ENCODE data around the gene MOB4. TPM values are rescaled to one million over a fixed set of nuclear protein-coding genes. Genes with fewer than 3 reads are reported as not detected.
A peak's percentile ranks its signal among the peaks of the same experiment; 100 is the strongest.
"Not testable (repeated sequence)": the region's sequence is repeated elsewhere in the genome, so short reads cannot be mapped to it uniquely, and the experiment has no call there.

MOB4 gene
- total RNA-seq (10 to 100 TPM; 24.9 to 36.1 TPM), polyA plus RNA-seq (10 to 100 TPM; 24.0 to 25.8 TPM)
- long read RNA-seq, donor 1, transcript MOB4-202 (8 exons, 3,986 nt), result major isoform, 44 of 62 reads
- long read RNA-seq, donor 1, partial matches to known transcripts, result 4 of 62 reads
- long read RNA-seq, donor 1, other reads (novel, unspliced or antisense), result 11 of 62 reads
- long read RNA-seq, donor 2, transcript MOB4-202 (8 exons, 3,986 nt), result major isoform, 16 of 20 reads
- long read RNA-seq, donor 2, partial matches to known transcripts, result 0 of 20 reads
- long read RNA-seq, donor 2, other reads (novel, unspliced or antisense), result 2 of 20 reads

DNA sequence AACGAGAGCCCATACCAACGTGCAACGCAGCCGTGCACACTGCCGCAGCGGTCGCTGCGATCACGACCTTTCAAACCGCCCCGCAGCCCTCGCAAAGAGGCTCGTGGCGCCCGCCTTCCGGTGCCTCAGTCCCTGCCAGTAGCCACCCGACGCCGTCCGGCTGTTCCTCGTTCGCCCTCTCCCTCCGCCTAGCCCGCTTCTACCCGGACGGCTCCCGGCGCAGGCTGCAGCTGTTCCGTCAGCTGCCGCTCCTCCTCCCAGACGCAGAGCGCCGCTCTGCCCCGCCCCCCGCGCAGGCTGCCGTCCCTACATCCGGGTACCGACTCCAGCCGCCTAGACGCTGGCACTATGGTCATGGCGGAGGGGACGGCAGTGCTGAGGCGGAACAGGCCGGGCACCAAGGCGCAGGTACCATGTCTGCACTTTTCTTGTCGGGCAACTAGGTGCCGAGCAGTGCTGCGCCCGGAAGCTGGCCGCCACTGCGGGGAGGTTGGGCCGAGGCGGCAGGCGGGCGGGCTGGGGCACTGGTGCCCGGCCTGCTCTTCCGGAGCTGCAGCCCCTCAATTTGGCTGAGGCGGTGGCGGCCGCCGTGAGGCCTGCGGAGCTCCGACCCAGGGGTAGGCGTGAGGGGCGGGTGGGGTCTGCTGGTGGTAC, at the start of gene MOB4:
TSS of gene MOB4 (plus strand) at position 328 of the 654 bp plus-strand sequence. CDS start at position 349, 21 bp downstream.
- H3K4me1 ChIP-seq (ENCODE audit: control insufficient read depth in 1 of 2, insufficient read depth in 2 of 2, low read length in 2 of 2), result no peaks in the 10 kb centered on the region
- WGBS, 2 donors, result 0% methylated on average over 57 to 66 of the region's 66 CpGs

DNA sequence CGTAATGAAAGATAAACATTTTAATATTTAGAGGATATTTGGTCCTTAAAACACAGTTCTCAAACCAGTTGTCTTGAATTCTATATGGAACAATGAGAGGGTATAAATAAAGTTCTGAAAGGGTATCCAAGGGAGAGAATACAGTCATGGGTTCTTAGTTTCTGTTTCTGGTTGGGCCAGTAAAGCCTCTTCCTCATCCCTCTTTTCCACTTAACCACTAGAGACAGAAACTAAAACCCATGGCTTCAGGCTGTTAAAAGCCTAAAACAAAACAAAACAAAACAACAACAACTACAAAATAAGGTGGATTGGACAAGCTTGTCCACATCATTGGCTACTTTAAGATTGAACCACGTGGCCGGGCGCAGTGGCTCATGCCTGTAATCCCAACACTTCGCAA, 43.7 kb upstream of the MOB4 start:
- Histone ChIP-seq H3K4me1 (ENCODE audit: control insufficient read depth in 1 of 2, insufficient read depth in 2 of 2, low read length in 2 of 2) (no peaks in the 10 kb centered on the region), H3K9me3 (ENCODE audit: control insufficient read depth, low read length) (no peaks in the 10 kb centered on the region), H3K27me3 (ENCODE audit: control insufficient read depth in 1 of 2, insufficient read depth in 2 of 2, low read length in 1 of 2) (no peaks in the 10 kb centered on the region), H3K27ac (ENCODE audit: low read depth in 1 of 2, low read length in 2 of 2) (no peak overlapping the region), H3K36me3 (ENCODE audit: control insufficient read depth in 1 of 2, insufficient read depth in 2 of 2, low read length in 1 of 2) (no peaks in the 10 kb centered on the region), H3K4me3 (ENCODE audit: low read length in 2 of 2) (no peak overlapping the region)
- ATAC-seq (ENCODE audit: low FRiP score), result no peak
- intact Hi-C loops (cut with DNase I), result loop anchor here in 1 of 2 donors (10.0 kb wide), 1 partner anchor 57 kb away; no protein-coding TSS in a partner anchor
- 95 to 96% methylated on average over 5 of the region's 5 CpGs for WGBS, 2 donors
- no peak for DNase-seq

More for the DNA sequence above, at the start of gene MOB4:
- Histone ChIP-seq H3K27ac (ENCODE audit: low read depth in 1 of 2, low read length in 2 of 2) (peak within 1 kb of the TSS; percentile 84 to 94), H3K36me3 (ENCODE audit: control insufficient read depth in 1 of 2, insufficient read depth in 2 of 2, low read length in 1 of 2) (no peaks in the 10 kb centered on the region), H3K4me3 (ENCODE audit: low read length in 2 of 2) (peak within 1 kb of the TSS; percentile 67 to 75), H3K9me3 (ENCODE audit: control insufficient read depth, low read length) (no peaks in the 10 kb centered on the region), H3K27me3 (ENCODE audit: control insufficient read depth in 1 of 2, insufficient read depth in 2 of 2, low read length in 1 of 2) (no peaks in the 10 kb centered on the region)
- intact Hi-C loops (cut with DNase I), result loop anchor here in 1 of 2 donors (1.0 to 10.0 kb wide), 2 partner anchors 16 to 259 kb away; partner anchors contain the start of gene HSPE1
- DNase-seq, result peak; percentile 97 to 99
- peak; percentile 100 for ATAC-seq (ENCODE audit: low FRiP score)

DNA sequence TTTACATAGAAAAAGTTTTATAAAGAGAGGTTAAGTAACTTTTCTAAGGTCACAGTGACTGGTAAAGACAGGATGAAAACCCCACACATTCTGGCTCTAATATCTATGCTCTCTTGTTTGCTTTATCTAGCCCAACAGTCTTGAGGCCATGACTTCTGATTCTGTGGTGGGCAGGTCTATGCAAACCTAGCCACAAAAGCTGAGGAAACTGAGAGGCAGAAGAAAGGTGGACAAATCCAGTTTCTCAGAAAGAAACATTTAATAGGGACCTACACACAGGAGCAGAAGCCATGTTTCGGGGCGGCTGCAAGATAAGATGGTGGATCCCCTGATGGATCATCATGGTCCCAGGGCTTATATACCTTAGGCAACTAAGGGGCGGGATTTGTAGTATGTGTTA, 38.1 kb upstream of the MOB4 start:
- 97% methylated on average over 3 of the region's 3 CpGs for WGBS, 2 donors
- no peaks in the 10 kb centered on the region for H3K4me1 ChIP-seq (ENCODE audit: control insufficient read depth in 1 of 2, insufficient read depth in 2 of 2, low read length in 2 of 2)
- no peaks in the 10 kb centered on the region for H3K36me3 ChIP-seq (ENCODE audit: control insufficient read depth in 1 of 2, insufficient read depth in 2 of 2, low read length in 1 of 2)
- no peak overlapping the region for H3K4me3 ChIP-seq (ENCODE audit: low read length in 2 of 2)
- no peaks in the 10 kb centered on the region for H3K9me3 ChIP-seq (ENCODE audit: control insufficient read depth, low read length)
- H3K27ac ChIP-seq (ENCODE audit: low read depth in 1 of 2, low read length in 2 of 2), result no peak overlapping the region
- no peaks in the 10 kb centered on the region for H3K27me3 ChIP-seq (ENCODE audit: control insufficient read depth in 1 of 2, insufficient read depth in 2 of 2, low read length in 1 of 2)
- ATAC-seq (ENCODE audit: low FRiP score) (no peak), DNase-seq (no peak)
- intact Hi-C loops (cut with DNase I), result loop anchor here in 1 of 2 donors (10.0 kb wide), 1 partner anchor 63 kb away; no protein-coding TSS in a partner anchor

DNA sequence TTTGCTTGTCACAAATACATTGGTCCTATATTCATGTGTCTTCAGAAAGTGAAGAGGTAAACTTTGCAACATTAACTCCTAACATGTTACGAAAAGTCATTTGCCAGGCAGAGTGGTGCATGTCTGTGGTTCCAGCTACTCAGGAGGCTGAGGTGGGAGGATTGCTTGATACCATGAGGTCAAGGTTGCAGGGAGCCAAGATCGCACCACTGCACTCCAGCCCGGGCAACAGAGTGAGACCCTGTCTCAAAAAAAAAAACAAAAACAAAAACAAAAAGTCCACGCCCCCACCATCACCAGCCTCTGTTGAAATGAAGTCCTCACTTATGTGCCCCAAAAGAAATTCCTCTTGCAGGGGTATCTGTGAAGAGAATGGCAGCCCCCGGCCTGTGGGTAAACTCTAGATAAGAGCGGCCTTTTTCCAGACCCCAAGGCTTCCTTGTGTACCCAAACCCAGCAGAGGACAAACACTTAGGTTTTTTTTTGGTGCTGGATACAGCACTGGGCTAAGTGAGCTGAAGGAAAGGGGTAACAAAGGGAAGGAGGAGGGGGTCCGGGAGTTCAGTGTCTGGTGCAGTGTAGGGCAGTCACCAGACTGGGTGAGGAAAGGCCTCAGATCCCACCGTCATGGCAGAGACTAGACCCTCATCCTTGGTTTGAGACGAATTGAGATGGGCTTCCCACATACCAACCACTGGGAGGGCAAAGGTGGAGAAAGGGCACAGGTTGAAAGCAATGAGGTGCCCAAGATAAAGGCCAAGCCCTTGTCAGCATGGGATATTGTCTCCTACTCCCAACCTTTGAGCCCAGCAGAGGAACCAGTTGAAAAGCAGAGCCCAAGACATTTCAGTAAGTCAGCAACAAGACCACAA, 35.5 kb upstream of the MOB4 start:
- H3K9me3 ChIP-seq (ENCODE audit: control insufficient read depth, low read length), result no peaks in the 10 kb centered on the region
- intact Hi-C loops (cut with DNase I), result no loop called here
- ATAC-seq (ENCODE audit: low FRiP score) (no peak), DNase-seq (no peak)
- no peaks in the 10 kb centered on the region for H3K4me1 ChIP-seq (ENCODE audit: control insufficient read depth in 1 of 2, insufficient read depth in 2 of 2, low read length in 2 of 2)
- no peaks in the 10 kb centered on the region for H3K27me3 ChIP-seq (ENCODE audit: control insufficient read depth in 1 of 2, insufficient read depth in 2 of 2, low read length in 1 of 2)
- H3K36me3 ChIP-seq (ENCODE audit: control insufficient read depth in 1 of 2, insufficient read depth in 2 of 2, low read length in 1 of 2), result no peaks in the 10 kb centered on the region
- no peak overlapping the region for H3K27ac ChIP-seq (ENCODE audit: low read depth in 1 of 2, low read length in 2 of 2)
- WGBS, 2 donors, result 86 to 94% methylated on average over 9 of the region's 9 CpGs
- H3K4me3 ChIP-seq (ENCODE audit: low read length in 2 of 2), result no peak overlapping the region

DNA sequence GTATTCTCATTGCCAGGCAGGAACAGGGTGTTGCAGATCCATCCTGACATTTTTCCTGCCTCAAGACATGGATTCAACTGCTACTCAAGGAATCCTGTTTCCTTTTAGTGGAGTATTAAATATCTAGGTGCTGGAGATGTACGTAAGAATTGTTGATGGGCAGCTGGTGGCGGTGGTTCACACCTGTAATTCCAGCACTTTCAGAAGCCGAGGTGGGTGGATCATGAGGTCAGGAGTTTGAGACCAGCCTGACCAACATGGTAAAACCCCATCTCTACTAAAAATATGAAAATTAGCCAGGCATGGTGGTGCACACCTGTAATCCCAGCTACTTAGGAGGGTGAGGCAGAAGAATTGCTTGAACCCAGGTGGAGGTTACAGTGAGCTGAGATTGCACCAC, 31.6 kb upstream of the MOB4 start:
- H3K4me1 ChIP-seq (ENCODE audit: control insufficient read depth in 1 of 2, insufficient read depth in 2 of 2, low read length in 2 of 2); H3K27me3 ChIP-seq (ENCODE audit: control insufficient read depth in 1 of 2, insufficient read depth in 2 of 2, low read length in 1 of 2); H3K4me3 ChIP-seq (ENCODE audit: low read length in 2 of 2); DNase-seq; ATAC-seq (ENCODE audit: low FRiP score); H3K9me3 ChIP-seq (ENCODE audit: control insufficient read depth, low read length); H3K36me3 ChIP-seq (ENCODE audit: control insufficient read depth in 1 of 2, insufficient read depth in 2 of 2, low read length in 1 of 2); H3K27ac ChIP-seq (ENCODE audit: low read depth in 1 of 2, low read length in 2 of 2); intact Hi-C loops (cut with DNase I): not testable (repeated sequence)
- WGBS, 2 donors, result 96 to 100% methylated on average over 3 of the region's 3 CpGs

DNA sequence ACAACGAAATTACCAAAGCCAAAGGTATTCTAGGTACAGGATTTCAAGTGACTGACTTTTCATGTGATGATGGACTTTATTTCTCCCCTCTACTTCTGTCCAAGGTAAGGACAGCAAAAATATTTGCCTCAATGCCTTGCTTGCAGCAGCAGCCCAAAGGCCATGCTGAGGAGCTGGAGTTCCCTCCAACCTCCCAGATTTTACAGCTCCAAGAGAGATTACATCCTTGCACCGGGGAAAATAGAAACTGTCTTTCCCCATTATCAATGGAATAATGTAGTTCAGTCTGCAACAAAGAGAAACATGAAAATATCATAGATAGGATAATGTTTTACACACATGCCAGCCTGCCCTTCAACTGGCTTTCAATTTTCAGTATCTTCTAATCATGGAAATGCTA, 29.7 kb upstream of the MOB4 start:
- intact Hi-C loops (cut with DNase I), result no loop called here
- ATAC-seq (ENCODE audit: low FRiP score) (no peak), DNase-seq (no peak)
- Histone ChIP-seq H3K4me1 (ENCODE audit: control insufficient read depth in 1 of 2, insufficient read depth in 2 of 2, low read length in 2 of 2) (no peaks in the 10 kb centered on the region), H3K4me3 (ENCODE audit: low read length in 2 of 2) (no peak overlapping the region), H3K27me3 (ENCODE audit: control insufficient read depth in 1 of 2, insufficient read depth in 2 of 2, low read length in 1 of 2) (no peaks in the 10 kb centered on the region), H3K9me3 (ENCODE audit: control insufficient read depth, low read length) (no peaks in the 10 kb centered on the region), H3K36me3 (ENCODE audit: control insufficient read depth in 1 of 2, insufficient read depth in 2 of 2, low read length in 1 of 2) (peaks cover 3% of the 10 kb centered on the region in 2 donors), H3K27ac (ENCODE audit: low read depth in 1 of 2, low read length in 2 of 2) (no peak overlapping the region)
- WGBS, 2 donors, result 88 to 95% methylated on average over 2 of the region's 2 CpGs

DNA sequence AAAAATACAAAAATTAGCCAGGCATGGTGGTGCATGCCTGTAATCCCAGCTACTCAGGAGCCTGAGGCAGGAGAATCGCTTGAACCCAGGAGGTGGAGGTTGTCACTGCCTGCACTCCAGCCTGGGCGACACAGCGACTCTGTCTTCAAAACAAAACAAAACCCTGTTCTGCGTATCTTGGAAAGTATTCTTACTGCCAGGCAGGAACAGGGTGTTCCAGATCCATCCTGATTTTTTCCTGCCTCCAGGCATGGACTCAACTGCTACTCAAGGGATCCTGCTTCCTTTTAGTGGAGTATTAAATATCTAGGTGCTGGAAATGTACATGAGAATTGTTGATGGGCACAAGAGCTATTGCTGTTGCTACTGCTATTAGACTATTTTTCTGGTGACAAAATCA, 28.5 kb upstream of the MOB4 start:
- no peak overlapping the region for H3K4me3 ChIP-seq (ENCODE audit: low read length in 2 of 2)
- no peak overlapping the region for H3K27ac ChIP-seq (ENCODE audit: low read depth in 1 of 2, low read length in 2 of 2)
- no peaks in the 10 kb centered on the region for H3K4me1 ChIP-seq (ENCODE audit: control insufficient read depth in 1 of 2, insufficient read depth in 2 of 2, low read length in 2 of 2)
- H3K27me3 ChIP-seq (ENCODE audit: control insufficient read depth in 1 of 2, insufficient read depth in 2 of 2, low read length in 1 of 2), result no peaks in the 10 kb centered on the region
- ATAC-seq (ENCODE audit: low FRiP score) (no peak), DNase-seq (no peak)
- no peaks in the 10 kb centered on the region for H3K9me3 ChIP-seq (ENCODE audit: control insufficient read depth, low read length)
- peaks cover 3% of the 10 kb centered on the region in 2 donors for H3K36me3 ChIP-seq (ENCODE audit: control insufficient read depth in 1 of 2, insufficient read depth in 2 of 2, low read length in 1 of 2)
- intact Hi-C loops (cut with DNase I), result no loop called here
- 48 to 57% methylated on average over 4 of the region's 4 CpGs for WGBS, 2 donors

DNA sequence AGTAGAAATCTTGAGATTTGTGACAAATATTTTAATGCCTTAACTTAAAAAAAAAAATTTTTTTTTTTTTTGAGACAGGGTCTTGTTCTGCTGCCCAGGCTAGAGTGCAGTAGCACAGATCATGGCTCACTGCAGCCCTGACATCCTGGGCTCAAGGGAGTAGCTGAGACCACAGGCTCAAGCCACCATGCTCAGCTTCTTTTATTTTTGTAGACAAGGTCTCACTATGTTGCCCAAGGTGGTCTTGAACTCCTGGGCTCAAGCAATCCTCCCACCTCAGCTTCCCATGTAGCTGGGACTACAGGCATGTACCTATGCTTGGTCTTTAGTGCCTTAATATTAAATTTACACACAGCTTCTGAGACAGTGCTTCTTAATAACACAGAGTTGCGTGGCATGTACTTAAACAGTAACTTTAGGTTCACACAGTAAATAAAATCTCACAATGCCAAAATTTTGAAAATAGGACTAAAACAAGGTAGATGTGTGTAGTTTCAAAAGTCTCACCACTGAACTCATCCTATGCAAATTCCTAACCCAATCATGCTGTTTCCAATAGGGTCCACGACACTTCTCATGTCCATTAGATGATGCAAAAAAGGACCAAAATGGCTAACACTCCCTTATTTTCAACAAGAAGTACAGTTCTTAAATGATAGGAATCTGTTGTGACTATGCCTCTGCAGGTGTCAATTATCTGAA, 20.3 kb upstream of the MOB4 start:
- no peaks in the 10 kb centered on the region for H3K9me3 ChIP-seq (ENCODE audit: control insufficient read depth, low read length)
- no peak overlapping the region for H3K4me3 ChIP-seq (ENCODE audit: low read length in 2 of 2)
- peaks cover 1 to 9% of the 10 kb centered on the region in 2 donors for H3K36me3 ChIP-seq (ENCODE audit: control insufficient read depth in 1 of 2, insufficient read depth in 2 of 2, low read length in 1 of 2)
- no peaks in the 10 kb centered on the region for H3K27me3 ChIP-seq (ENCODE audit: control insufficient read depth in 1 of 2, insufficient read depth in 2 of 2, low read length in 1 of 2)
- 87 to 91% methylated on average over 2 of the region's 2 CpGs for WGBS, 2 donors
- DNase-seq (no peak), ATAC-seq (ENCODE audit: low FRiP score) (no peak)
- no peaks in the 10 kb centered on the region for H3K4me1 ChIP-seq (ENCODE audit: control insufficient read depth in 1 of 2, insufficient read depth in 2 of 2, low read length in 2 of 2)
- H3K27ac ChIP-seq (ENCODE audit: low read depth in 1 of 2, low read length in 2 of 2), result peak overlapping the region in 1 of 2 donors; percentile 17
- intact Hi-C loops (cut with DNase I), result loop anchor here (5.0 to 10.0 kb wide), 2 partner anchors 38 to 81 kb away; no protein-coding TSS in a partner anchor
